K562 (cell line): ENCODE results near the gene GALNS. TPM values are rescaled to one million over a fixed set of nuclear protein-coding genes. Genes with fewer than 3 reads are reported as not detected.

Experiments
- CTBP1 ChIP-seq: fragments of 450-650 bp; IDR thresholded peaks from 2 replicates; pipeline ENCODE4 v1.6.1; 2016; ENCODE audit warnings: borderline replicate concordance
- EHMT2 ChIP-seq: fragments of 450-650 bp; IDR thresholded peaks from 2 replicates; pipeline ENCODE4 v1.6.1; 2018; ENCODE audit warnings: antibody characterized with exemption
- ESRRA ChIP-seq: fragments of 450-650 bp; IDR thresholded peaks from 2 replicates; pipeline ENCODE4 v1.6.1; 2014; ENCODE audit warnings: low read depth, mild to moderate bottlenecking, moderate library complexity, borderline replicate concordance
- GATA2 ChIP-seq: sonication (generic); formaldehyde crosslinking; IDR thresholded peaks from 2 replicates; pipeline ENCODE4 v1.4.0; 2020; ENCODE audit warnings: mild to moderate bottlenecking, missing genetic modification reagents
- GTF2F1 ChIP-seq: IDR thresholded peaks from 2 replicates; pipeline ENCODE4 v1.6.1; 2011; ENCODE audit warnings: low read depth, low read length, improper control_type of control experiment
- HNRNPUL1 ChIP-seq: fragments of 200-400 bp; formaldehyde crosslinking; IDR thresholded peaks from 2 replicates; pipeline ENCODE4 v1.6.1; 2017; ENCODE audit warnings: low read length
- KDM1A ChIP-seq, 2 experiments: fragments of 450-650 bp; IDR thresholded peaks; 2 replicates each; pipeline ENCODE4 v1.6.1; 2016; ENCODE audit warnings: mild to moderate bottlenecking in 2 of 2
- MBD1 ChIP-seq: fragments of 250-450 bp; sonication (Bioruptor Pico); IDR thresholded peaks from 2 replicates; pipeline ENCODE4 v1.8.0; 2022; ENCODE audit warnings: inconsistent platforms
- MEF2A ChIP-seq: IDR thresholded peaks from 2 replicates; pipeline ENCODE4 v1.6.1; 2011; ENCODE audit warnings: low read depth, mild to moderate bottlenecking, low read length, moderate library complexity; ENCODE audit not compliant: control insufficient read depth
- MIER1 ChIP-seq: fragments of 450-650 bp; IDR thresholded peaks from 2 replicates; pipeline ENCODE4 v1.6.1; 2016; ENCODE audit warnings: antibody characterized with exemption, mild to moderate bottlenecking, low read depth
- MTA3 ChIP-seq: fragments of 450-650 bp; formaldehyde crosslinking; IDR thresholded peaks from 2 replicates; pipeline ENCODE4 v1.6.1; 2017; ENCODE audit warnings: mild to moderate bottlenecking, borderline replicate concordance
- NFRKB ChIP-seq: fragments of 450-650 bp; IDR thresholded peaks from 2 replicates; pipeline ENCODE4 v1.6.1; 2016; ENCODE audit warnings: low read depth
- PHF20 ChIP-seq: fragments of 450-650 bp; IDR thresholded peaks from 2 replicates; pipeline ENCODE4 v1.6.1; 2018; ENCODE audit not compliant: partially characterized antibody
- POLR2A ChIP-seq: fragments of 450-650 bp; conservative IDR thresholded peaks from 2 replicates; pipeline ENCODE4 v1.6.1; 2016
- POLR2AphosphoS2 ChIP-seq: IDR thresholded peaks from 2 replicates; pipeline ENCODE4 v1.6.1; 2012; ENCODE audit warnings: low read length, improper control_type of control experiment
- PPARD ChIP-seq: fragments of 250-450 bp; sonication (Bioruptor Pico); IDR thresholded peaks from 2 replicates; pipeline ENCODE4 v1.8.0; 2022; ENCODE audit warnings: inconsistent platforms, mild to moderate bottlenecking, moderate library complexity
- SAP30 ChIP-seq: fragments of 200-600 bp; sonication (generic); IDR thresholded peaks from 2 replicates; pipeline ENCODE4 v1.6.1; 2012; ENCODE audit warnings: borderline replicate concordance, low read depth, mild to moderate bottlenecking, moderate library complexity, low read length, control low read depth, inconsistent platforms; ENCODE audit not compliant: insufficient read depth, poor library complexity, severe bottlenecking
- SMAD3 ChIP-seq: fragments of 450-650 bp; formaldehyde crosslinking; conservative IDR thresholded peaks from 2 replicates; pipeline ENCODE4 v1.4.0; 2020; ENCODE audit warnings: mild to moderate bottlenecking
- TGIF2 ChIP-seq: sonication (generic); formaldehyde crosslinking; IDR thresholded peaks from 2 replicates; pipeline ENCODE4 v1.8.1; 2022; ENCODE audit warnings: mild to moderate bottlenecking, missing genetic modification reagents, moderate library complexity
- ZNF184 ChIP-seq: sonication (generic); formaldehyde crosslinking; IDR thresholded peaks from 2 replicates; pipeline ENCODE4 v1.5.0; 2020; ENCODE audit warnings: missing genetic modification reagents
- ZNF589 ChIP-seq: fragments of 200-800 bp; sonication (Bioruptor generic); IDR thresholded peaks from 2 replicates; pipeline ENCODE4 v1.6.1; 2016; ENCODE audit warnings: low read depth, missing genetic modification characterization, missing compliant biosample characterization
- ZSCAN32 ChIP-seq: fragments of 450-650 bp; formaldehyde crosslinking; IDR thresholded peaks from 2 replicates; pipeline ENCODE4 v1.4.0; 2020; ENCODE audit warnings: mild to moderate bottlenecking, moderate library complexity
- polyA plus RNA-seq, 8 experiments: library from polyadenylated mRNA; depleted of rRNA in 4 of 8; stranded (reverse) in 5 of 8; unstranded in 3 of 8; fragments of >200 nt; fragmentation: Nextera tagmentation in 2 of 8; fragmentation: Illumina TruSeq in 1 of 8; extraction: Ambion mirVana in 2 of 8; extraction: Trizol in 1 of 8; gene quantifications; 2 replicates each; pipeline versions ENCODE4 v1.2.1 to v1.2.3, GENCODE V29; 2011 to 2014; ENCODE audit warnings: inconsistent platforms in 1 of 8, missing spikeins in 1 of 8
- total RNA-seq, 7 experiments: library from RNA; depleted of rRNA in 6 of 7; stranded (reverse); fragments of >200 nt in 6 of 7; fragmentation: Illumina TruSeq in 2 of 7; extraction: Trizol in 2 of 7; gene quantifications; 2 replicates each; pipeline versions ENCODE4 v1.2.1 to v1.2.3, GENCODE V29; 2011 to 2021; ENCODE audit warnings: low replicate concordance in 1 of 7
- TF ChIP-seq, protein P1 (sequence below): fragments of 150-350 bp; IDR thresholded peaks from 2 replicates; pipeline ENCODE4 v1.6.1; 2014; ENCODE audit warnings: low read depth, mild to moderate bottlenecking, low read length, borderline replicate concordance
- TF ChIP-seq, protein P2 (sequence below): fragments of 450-650 bp; IDR thresholded peaks from 2 replicates; pipeline ENCODE4 v1.6.1; 2018; ENCODE audit warnings: mild to moderate bottlenecking, low read depth; ENCODE audit not compliant: partially characterized antibody

GALNS gene
- total and polyA plus RNA-seq, 9 of the 15 experiments (the other 6 are each of a cell fraction or from before 2014, with no cell fraction given), result 0.38 to 13.2 (median 4.3) TPM

GRCh38 chr16:88810166-88810911, 46.4 kb downstream of the GALNS start (continued):
- TF ChIP-seq ZSCAN32 (no peak), EHMT2 (no peak), KDM1A (IDR thresholded peaks at IDR 0.05) (peak in 1 of 2 experiments; percentile 56; a peak in 1 of 4 replicates), MIER1 (no peak), SMAD3 (no peak), ZNF589 (CRISPR knock-in tag) (no peak), SAP30 (no peak), ZNF184 (CRISPR knock-in tag) (no peak), ESRRA (no peak), MTA3 (no peak; the same call in 1 of the 2 replicates), MEF2A (no peak), GTF2F1 (no peak), TGIF2 (CRISPR knock-in tag) (no peak), POLR2AphosphoS2 (peak; percentile 13; the same call in 1 of the 2 replicates), GATA2 (no peak), PPARD (CRISPR knock-in tag) (no peak), NFRKB (no peak), POLR2A (peak; percentile 38; the same call in 1 of the 2 replicates), HNRNPUL1 (0 out of 2 replicates have a peak, but pooled peaks have one; percentile 28), MBD1 (CRISPR knock-in tag) (no peak), CTBP1 (no peak), PHF20 (no peak)
- TF ChIP-seq, protein P1, sequence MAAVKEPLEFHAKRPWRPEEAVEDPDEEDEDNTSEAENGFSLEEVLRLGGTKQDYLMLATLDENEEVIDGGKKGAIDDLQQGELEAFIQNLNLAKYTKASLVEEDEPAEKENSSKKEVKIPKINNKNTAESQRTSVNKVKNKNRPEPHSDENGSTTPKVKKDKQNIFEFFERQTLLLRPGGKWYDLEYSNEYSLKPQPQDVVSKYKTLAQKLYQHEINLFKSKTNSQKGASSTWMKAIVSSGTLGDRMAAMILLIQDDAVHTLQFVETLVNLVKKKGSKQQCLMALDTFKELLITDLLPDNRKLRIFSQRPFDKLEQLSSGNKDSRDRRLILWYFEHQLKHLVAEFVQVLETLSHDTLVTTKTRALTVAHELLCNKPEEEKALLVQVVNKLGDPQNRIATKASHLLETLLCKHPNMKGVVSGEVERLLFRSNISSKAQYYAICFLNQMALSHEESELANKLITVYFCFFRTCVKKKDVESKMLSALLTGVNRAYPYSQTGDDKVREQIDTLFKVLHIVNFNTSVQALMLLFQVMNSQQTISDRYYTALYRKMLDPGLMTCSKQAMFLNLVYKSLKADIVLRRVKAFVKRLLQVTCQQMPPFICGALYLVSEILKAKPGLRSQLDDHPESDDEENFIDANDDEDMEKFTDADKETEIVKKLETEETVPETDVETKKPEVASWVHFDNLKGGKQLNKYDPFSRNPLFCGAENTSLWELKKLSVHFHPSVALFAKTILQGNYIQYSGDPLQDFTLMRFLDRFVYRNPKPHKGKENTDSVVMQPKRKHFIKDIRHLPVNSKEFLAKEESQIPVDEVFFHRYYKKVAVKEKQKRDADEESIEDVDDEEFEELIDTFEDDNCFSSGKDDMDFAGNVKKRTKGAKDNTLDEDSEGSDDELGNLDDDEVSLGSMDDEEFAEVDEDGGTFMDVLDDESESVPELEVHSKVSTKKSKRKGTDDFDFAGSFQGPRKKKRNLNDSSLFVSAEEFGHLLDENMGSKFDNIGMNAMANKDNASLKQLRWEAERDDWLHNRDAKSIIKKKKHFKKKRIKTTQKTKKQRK, result no peak
- TF ChIP-seq, protein P2, sequence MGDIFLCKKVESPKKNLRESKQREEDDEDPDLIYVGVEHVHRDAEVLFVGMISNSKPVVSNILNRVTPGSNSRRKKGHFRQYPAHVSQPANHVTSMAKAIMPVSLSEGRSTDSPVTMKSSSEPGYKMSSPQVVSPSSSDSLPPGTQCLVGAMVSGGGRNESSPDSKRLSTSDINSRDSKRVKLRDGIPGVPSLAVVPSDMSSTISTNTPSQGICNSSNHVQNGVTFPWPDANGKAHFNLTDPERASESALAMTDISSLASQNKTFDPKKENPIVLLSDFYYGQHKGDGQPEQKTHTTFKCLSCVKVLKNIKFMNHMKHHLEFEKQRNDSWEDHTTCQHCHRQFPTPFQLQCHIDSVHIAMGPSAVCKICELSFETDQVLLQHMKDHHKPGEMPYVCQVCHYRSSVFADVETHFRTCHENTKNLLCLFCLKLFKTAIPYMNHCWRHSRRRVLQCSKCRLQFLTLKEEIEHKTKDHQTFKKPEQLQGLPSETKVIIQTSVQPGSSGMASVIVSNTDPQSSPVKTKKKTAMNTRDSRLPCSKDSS, result no peak
